Measurements from ENCODE around the gene CYP27C1. TPM values are rescaled to one million over a fixed set of nuclear protein-coding genes. Genes with fewer than 3 reads are reported as not detected.
"Not testable (repeated sequence)": the region's sequence is repeated elsewhere in the genome, so short reads cannot be mapped to it uniquely, and the experiment has no call there.

The CYP27C1 gene
- total and polyA plus RNA-seq, 4 experiments from 2014 or later, result not detected

- peaks cover 2 to 15% (median 10%) of the 10 kb centered on the region in 4 donors for H3K4me1 Mint-ChIP-seq
- CTCF ChIA-PET (ENCODE audit: partially characterized antibody); intact Hi-C loops (cut with micrococcal nuclease): not testable (repeated sequence)
Measured at GRCh38 chr2:127214201-127214600, 5.9 kb downstream of the CYP27C1 start.

GRCh38 chr2:127208313-127208712, 11.8 kb downstream of the CYP27C1 start:
- H3K36me3 ChIP-seq (ENCODE audit: insufficient read depth, low read length), result no peaks in the 10 kb centered on the region
- no peaks in the 10 kb centered on the region for H3K4me1 ChIP-seq (ENCODE audit: insufficient read depth, low read length)
- ChIA-PET CTCF (ENCODE audit: partially characterized antibody) (no interaction called here), POLR2A (ENCODE audit: partially characterized antibody) (no interaction called here)
- no peaks in the 10 kb centered on the region for H3K27me3 ChIP-seq (ENCODE audit: insufficient read depth, low read length)
- H3K27ac ChIP-seq (ENCODE audit: low read depth, low read length), result no peak overlapping the region
- intact Hi-C loops (cut with micrococcal nuclease), result no loop called here
- DNase-seq, result no peak
- Mint-ChIP-seq H3K9me3 (peaks cover 0 to 9% (median 0%) of the 10 kb centered on the region in 8 donors), H3K27me3 (peaks cover 36 to 38% of the 10 kb centered on the region in 2 donors), H3K4me3 (no peak overlapping the region), H3K36me3 (peaks cover 0 to 2% of the 10 kb centered on the region in 2 donors), H3K27ac (no peak overlapping the region), H3K4me1 (no peaks in the 10 kb centered on the region)
- H3K4me3 ChIP-seq (ENCODE audit: low read length in 2 of 2), result no peak overlapping the region
- no peaks in the 10 kb centered on the region for H3K9me3 ChIP-seq (ENCODE audit: control insufficient read depth in 1 of 2, low read length in 2 of 2)

More at GRCh38 chr2:127214201-127214600, 5.9 kb downstream of the CYP27C1 start:
- peaks cover 0 to 17% (median 6%) of the 10 kb centered on the region in 8 donors for H3K9me3 Mint-ChIP-seq
- H3K36me3 ChIP-seq (ENCODE audit: insufficient read depth, low read length); DNase-seq; H3K4me1 ChIP-seq (ENCODE audit: insufficient read depth, low read length); H3K4me3 ChIP-seq (ENCODE audit: low read length in 2 of 2); H3K9me3 ChIP-seq (ENCODE audit: control insufficient read depth in 1 of 2, low read length in 2 of 2); POLR2A ChIA-PET (ENCODE audit: partially characterized antibody); H3K27ac Mint-ChIP-seq; H3K27ac ChIP-seq (ENCODE audit: low read depth, low read length); H3K36me3 Mint-ChIP-seq; H3K4me3 Mint-ChIP-seq: not testable (repeated sequence)
- peaks cover 42 to 51% of the 10 kb centered on the region in 2 donors for H3K27me3 Mint-ChIP-seq
- peaks cover 15% of the 10 kb centered on the region for H3K27me3 ChIP-seq (ENCODE audit: insufficient read depth, low read length)

- ChIA-PET CTCF (ENCODE audit: partially characterized antibody) (no interaction called here), POLR2A (ENCODE audit: partially characterized antibody) (no interaction called here)
- no peaks in the 10 kb centered on the region for H3K9me3 Mint-ChIP-seq
- Histone ChIP-seq H3K4me1 (ENCODE audit: insufficient read depth, low read length) (no peaks in the 10 kb centered on the region), H3K4me3 (ENCODE audit: low read length in 2 of 2) (no peak overlapping the region), H3K27ac (ENCODE audit: low read depth, low read length) (no peak overlapping the region), H3K9me3 (ENCODE audit: control insufficient read depth in 1 of 2, low read length in 2 of 2) (no peaks in the 10 kb centered on the region), H3K36me3 (ENCODE audit: insufficient read depth, low read length) (no peaks in the 10 kb centered on the region), H3K27me3 (ENCODE audit: insufficient read depth, low read length) (no peaks in the 10 kb centered on the region)
- intact Hi-C loops (cut with micrococcal nuclease), result no loop called here
- no peaks in the 10 kb centered on the region for H3K4me1 Mint-ChIP-seq
- no peak overlapping the region for H3K4me3 Mint-ChIP-seq
- no peak for DNase-seq
- H3K27me3 Mint-ChIP-seq, result peaks cover 18 to 28% of the 10 kb centered on the region in 2 donors
- no peak overlapping the region for H3K27ac Mint-ChIP-seq
- peaks cover 0 to 2% of the 10 kb centered on the region in 2 donors for H3K36me3 Mint-ChIP-seq
Measured at GRCh38 chr2:127205218-127206125, 14.6 kb downstream of the CYP27C1 start.

GRCh38 chr2:127201452-127201851, 18.6 kb downstream of the CYP27C1 start:
- intact Hi-C loops (cut with micrococcal nuclease), result no loop called here
- peaks cover 0 to 7% (median 5%) of the 10 kb centered on the region in 4 donors for H3K4me1 Mint-ChIP-seq
- Histone ChIP-seq H3K9me3 (ENCODE audit: control insufficient read depth in 1 of 2, low read length in 2 of 2) (no peaks in the 10 kb centered on the region), H3K27ac (ENCODE audit: low read depth, low read length) (no peak overlapping the region), H3K36me3 (ENCODE audit: insufficient read depth, low read length) (no peaks in the 10 kb centered on the region), H3K27me3 (ENCODE audit: insufficient read depth, low read length) (no peaks in the 10 kb centered on the region), H3K4me1 (ENCODE audit: insufficient read depth, low read length) (no peaks in the 10 kb centered on the region), H3K4me3 (ENCODE audit: low read length in 2 of 2) (no peak overlapping the region)
- H3K4me3 Mint-ChIP-seq, result no peak overlapping the region
- H3K27me3 Mint-ChIP-seq, result peaks cover 2 to 8% of the 10 kb centered on the region in 2 donors
- ChIA-PET POLR2A (ENCODE audit: partially characterized antibody) (no interaction called here), CTCF (ENCODE audit: partially characterized antibody) (interaction anchor here (0.9 kb wide), 1 partner anchor 449 kb away, joined by 3 read pairs; no protein-coding TSS in a partner anchor)
- H3K27ac Mint-ChIP-seq, result no peak overlapping the region
- H3K9me3 Mint-ChIP-seq, result no peaks in the 10 kb centered on the region
- H3K36me3 Mint-ChIP-seq, result no peaks in the 10 kb centered on the region
- DNase-seq, result no peak

- no peak overlapping the region for H3K27ac Mint-ChIP-seq
- H3K4me3 Mint-ChIP-seq, result no peak overlapping the region
- H3K4me1 Mint-ChIP-seq, result peaks cover 0 to 7% (median 5%) of the 10 kb centered on the region in 4 donors
- H3K4me1 ChIP-seq (ENCODE audit: insufficient read depth, low read length), result no peaks in the 10 kb centered on the region
- no peaks in the 10 kb centered on the region for H3K9me3 ChIP-seq (ENCODE audit: control insufficient read depth in 1 of 2, low read length in 2 of 2)
- H3K36me3 ChIP-seq (ENCODE audit: insufficient read depth, low read length), result no peaks in the 10 kb centered on the region
- intact Hi-C loops (cut with micrococcal nuclease), result no loop called here
- no peak overlapping the region for H3K27ac ChIP-seq (ENCODE audit: low read depth, low read length)
- H3K36me3 Mint-ChIP-seq, result no peaks in the 10 kb centered on the region
- H3K9me3 Mint-ChIP-seq, result no peaks in the 10 kb centered on the region
- no peak overlapping the region for H3K4me3 ChIP-seq (ENCODE audit: low read length in 2 of 2)
- H3K27me3 Mint-ChIP-seq, result peaks cover under 1 to 4% of the 10 kb centered on the region in 2 donors
- no peak for DNase-seq
- POLR2A ChIA-PET (ENCODE audit: partially characterized antibody), result no interaction called here
- CTCF ChIA-PET (ENCODE audit: partially characterized antibody), result interaction anchor here (0.9 kb wide), 1 partner anchor 449 kb away, joined by 3 read pairs; no protein-coding TSS in a partner anchor
- H3K27me3 ChIP-seq (ENCODE audit: insufficient read depth, low read length), result no peaks in the 10 kb centered on the region
Measured at GRCh38 chr2:127200962-127201361, 19.1 kb downstream of the CYP27C1 start.

GRCh38 chr2:127199223-127199622, 20.9 kb downstream of the CYP27C1 start:
- Histone ChIP-seq H3K9me3 (ENCODE audit: control insufficient read depth in 1 of 2, low read length in 2 of 2) (no peaks in the 10 kb centered on the region), H3K27ac (ENCODE audit: low read depth, low read length) (no peak overlapping the region), H3K36me3 (ENCODE audit: insufficient read depth, low read length) (no peaks in the 10 kb centered on the region), H3K27me3 (ENCODE audit: insufficient read depth, low read length) (no peaks in the 10 kb centered on the region), H3K4me3 (ENCODE audit: low read length in 2 of 2) (no peak overlapping the region), H3K4me1 (ENCODE audit: insufficient read depth, low read length) (no peaks in the 10 kb centered on the region)
- CTCF ChIA-PET (ENCODE audit: partially characterized antibody), result no interaction called here
- Mint-ChIP-seq H3K4me3 (no peak overlapping the region), H3K36me3 (no peaks in the 10 kb centered on the region), H3K27me3 (peaks cover 0 to 3% of the 10 kb centered on the region in 2 donors), H3K27ac (no peak overlapping the region), H3K4me1 (peaks cover 0 to 7% (median 5%) of the 10 kb centered on the region in 4 donors), H3K9me3 (no peaks in the 10 kb centered on the region)
- no peak for DNase-seq
- POLR2A ChIA-PET (ENCODE audit: partially characterized antibody), result no interaction called here
- intact Hi-C loops (cut with micrococcal nuclease), result loop anchor here (5.0 kb wide), 1 partner anchor 218 kb away; the partner anchor contains the start of gene PROC

Measured in CD4-positive, alpha-beta memory T cell (primary cell).